GDM1 (cell line): ENCODE measurements around the gene LRTM2.
A peak's percentile ranks its signal among the peaks of the same experiment; 100 is the strongest.

Experiments
- DNase-seq: peaks from one replicate; lab custom pipeline; 2025; lab: John Stamatoyannopoulos, UW

LRTM2 gene

GRCh38 chr12:1797991-1798640, 22.2 kb upstream of the LRTM2 start:
- no peak for DNase-seq

GRCh38 chr12:1798641-1799020, 21.7 kb upstream of the LRTM2 start:
- no peak for DNase-seq

GRCh38 chr12:1799051-1799881, 21.1 kb upstream of the LRTM2 start:
- no peak for DNase-seq

- DNase-seq = no peak
Observed at GRCh38 chr12:1799882-1800400, 20.4 kb upstream of the LRTM2 start.

GRCh38 chr12:1800401-1801302, 19.7 kb upstream of the LRTM2 start:
- DNase-seq = no peak

- DNase-seq = no peak
Observed at GRCh38 chr12:1801303-1801975, 18.9 kb upstream of the LRTM2 start.

GRCh38 chr12:1803736-1804135, 16.6 kb upstream of the LRTM2 start:
- no peak for DNase-seq

- peak; percentile 71 for DNase-seq
Observed at GRCh38 chr12:1804545-1805332, 15.6 kb upstream of the LRTM2 start.

- DNase-seq = no peak
Observed at GRCh38 chr12:1805441-1806081, 14.8 kb upstream of the LRTM2 start.

GRCh38 chr12:1806301-1807086, 13.9 kb upstream of the LRTM2 start:
- no peak for DNase-seq

GRCh38 chr12:1807087-1807860, 13.1 kb upstream of the LRTM2 start:
- DNase-seq = no peak

GRCh38 chr12:1808036-1808797, 12.1 kb upstream of the LRTM2 start:
- DNase-seq = no peak

- DNase-seq = no peak
Observed at GRCh38 chr12:1808798-1809480, 11.4 kb upstream of the LRTM2 start.

GRCh38 chr12:1809591-1810190, 10.7 kb upstream of the LRTM2 start:
- no peak for DNase-seq

- DNase-seq = no peak
Observed at GRCh38 chr12:1810201-1810930, 10.0 kb upstream of the LRTM2 start.

GRCh38 chr12:1810931-1811280, 9.5 kb upstream of the LRTM2 start:
- DNase-seq = no peak
